SK-N-MC (cell line): ENCODE results near the gene ARL5B.

Experiments
- EZH2 ChIP-seq: fragments of 200-600 bp; sonication (generic); IDR thresholded peaks from one replicate; pipeline ENCODE4 v1.6.1; 2017; ENCODE audit warnings: antibody characterized with exemption
- POLR2AphosphoS5 ChIP-seq: IDR thresholded peaks from 2 replicates; pipeline ENCODE4 v1.6.1; 2012; ENCODE audit warnings: mild to moderate bottlenecking, low read depth, low read length, borderline replicate concordance

DNA sequence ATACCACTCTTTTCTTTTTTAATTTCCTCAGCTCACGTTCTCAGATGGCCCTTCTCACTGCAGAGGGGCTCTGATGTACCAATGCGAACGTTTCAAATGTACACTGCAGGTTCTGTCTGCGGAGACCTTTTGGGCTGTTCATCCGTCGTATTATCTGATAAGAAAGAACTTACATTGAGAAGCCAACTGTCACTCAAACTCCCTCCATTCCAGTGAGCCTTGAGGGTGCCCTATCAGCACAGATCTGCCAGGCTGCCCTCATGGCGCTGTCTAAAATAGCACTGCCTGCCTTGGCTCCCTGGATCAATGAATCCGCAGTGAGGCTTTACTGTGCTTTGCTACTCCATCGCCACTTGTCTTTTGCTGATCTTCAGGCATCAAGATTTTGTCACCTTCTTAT, 61.8 kb downstream of the ARL5B start:
- no peak for TF ChIP-seq POLR2AphosphoS5
- no peak for TF ChIP-seq EZH2
